HepG2 (cell line): ENCODE results near the gene ZKSCAN4. TPM values are rescaled to one million over a fixed set of nuclear protein-coding genes. Genes with fewer than 3 reads are reported as not detected.
A peak's percentile ranks its signal among the peaks of the same experiment; 100 is the strongest.

ENCODE experiments used
- ASH2L ChIP-seq: fragments of 300-600, 200-600 bp; sonication (generic); IDR thresholded peaks from 2 replicates; pipeline ENCODE4 v1.7.0; 2017; ENCODE audit warnings: low read depth, mild to moderate bottlenecking, moderate library complexity, mixed read lengths, low read length; ENCODE audit not compliant: insufficient read length
- ATAD3A ChIP-seq: sonication (generic); formaldehyde crosslinking; IDR thresholded peaks from 2 replicates; pipeline ENCODE4 v1.4.0; 2020; ENCODE audit warnings: missing genetic modification reagents
- GABPA ChIP-seq, 2 experiments: IDR thresholded peaks; 2 replicates each; pipeline ENCODE4 v1.6.1; 2011 to 2016; ENCODE audit warnings: low read depth in 2 of 2, low read length in 1 of 2, missing biosample characterization in 1 of 2, missing genetic modification characterization in 1 of 2
- GLMP ChIP-seq: sonication (generic); formaldehyde crosslinking; IDR thresholded peaks from 2 replicates; pipeline ENCODE4 v1.9.0; 2021; ENCODE audit warnings: missing genetic modification reagents, mild to moderate bottlenecking, borderline replicate concordance
- HDAC2 ChIP-seq: sonication (generic); formaldehyde crosslinking; IDR thresholded peaks from 2 replicates; pipeline ENCODE4 v1.4.0; 2020; ENCODE audit warnings: missing genetic modification reagents
- HDAC6 ChIP-seq: fragments of 200-600 bp; sonication (generic); IDR thresholded peaks from 2 replicates; pipeline ENCODE4 v1.7.0; 2017; ENCODE audit warnings: mild to moderate bottlenecking, antibody characterized with exemption, low read length, low read depth
- HOXA9 ChIP-seq: sonication (generic); formaldehyde crosslinking; IDR thresholded peaks from 2 replicates; pipeline ENCODE4 v1.8.1; 2022; ENCODE audit warnings: missing genetic modification reagents, mild to moderate bottlenecking, moderate library complexity, borderline replicate concordance
- KMT2B ChIP-seq: IDR thresholded peaks from 2 replicates; pipeline ENCODE4 v1.6.1; 2016; ENCODE audit warnings: missing genetic modification reagents, missing compliant biosample characterization
- MAX ChIP-seq: IDR thresholded peaks from 2 replicates; pipeline ENCODE4 v1.6.1; 2012; ENCODE audit warnings: inconsistent platforms
- MBD4 ChIP-seq: IDR thresholded peaks from 2 replicates; pipeline ENCODE4 v1.6.1; 2012; ENCODE audit warnings: low read length, inconsistent platforms, borderline replicate concordance
- MYC ChIP-seq: sonication (generic); formaldehyde crosslinking; IDR thresholded peaks from 2 replicates; pipeline ENCODE4 v1.9.0; 2021; ENCODE audit warnings: missing genetic modification reagents, borderline replicate concordance
- NFYB ChIP-seq: sonication (generic); formaldehyde crosslinking; IDR thresholded peaks from 2 replicates; pipeline ENCODE4 v1.4.0; 2020; ENCODE audit warnings: missing genetic modification reagents
- POLR2AphosphoS5 ChIP-seq: IDR thresholded peaks from 2 replicates; pipeline ENCODE4 v1.6.1; 2012; ENCODE audit warnings: low read depth, low read length
- SALL2 ChIP-seq: sonication (generic); formaldehyde crosslinking; IDR thresholded peaks from 2 replicates; pipeline ENCODE4 v1.8.1; 2023; ENCODE audit warnings: mild to moderate bottlenecking, missing genetic modification reagents, inconsistent platforms
- ZBTB4 ChIP-seq: sonication (generic); formaldehyde crosslinking; IDR thresholded peaks from 2 replicates; pipeline ENCODE4 v1.4.0; 2020; ENCODE audit warnings: missing genetic modification reagents, mild to moderate bottlenecking, borderline replicate concordance
- ZBTB7B ChIP-seq: sonication (generic); formaldehyde crosslinking; IDR thresholded peaks from 2 replicates; pipeline ENCODE4 v1.4.0; 2020; ENCODE audit warnings: missing genetic modification reagents
- ZNF17 ChIP-seq: sonication (generic); formaldehyde crosslinking; IDR thresholded peaks from 2 replicates; pipeline ENCODE4 v1.5.0; 2020; ENCODE audit warnings: mild to moderate bottlenecking, missing genetic modification reagents
- ZNF256 ChIP-seq: sonication (generic); formaldehyde crosslinking; conservative IDR thresholded peaks from 2 replicates; pipeline ENCODE4 v1.4.0; 2020; ENCODE audit warnings: missing genetic modification reagents
- ZNF276 ChIP-seq: sonication (generic); formaldehyde crosslinking; IDR thresholded peaks from 2 replicates; pipeline ENCODE4 v1.4.0; 2020; ENCODE audit warnings: mild to moderate bottlenecking, low read depth, missing genetic modification reagents
- ZNF329 ChIP-seq: sonication (generic); formaldehyde crosslinking; IDR thresholded peaks from 2 replicates; pipeline ENCODE4 v1.9.0; 2021; ENCODE audit warnings: low read depth, mild to moderate bottlenecking, missing genetic modification reagents
- ZNF337 ChIP-seq: sonication (generic); formaldehyde crosslinking; IDR thresholded peaks from 2 replicates; pipeline ENCODE4 v1.5.1; 2020; ENCODE audit warnings: missing genetic modification reagents, low read depth, mild to moderate bottlenecking, borderline replicate concordance
- ZSCAN30 ChIP-seq: sonication (generic); formaldehyde crosslinking; IDR thresholded peaks from 2 replicates; pipeline ENCODE4 v1.5.0; 2020; ENCODE audit warnings: mild to moderate bottlenecking, missing genetic modification reagents
- polyA plus RNA-seq, 8 experiments: library from polyadenylated mRNA; depleted of rRNA in 3 of 8; stranded (reverse) in 7 of 8; unstranded in 1 of 8; fragments of >200 nt; fragmentation: Illumina TruSeq in 4 of 8; extraction: Trizol in 4 of 8; gene quantifications; 2 replicates each; pipeline versions ENCODE4 v1.2.1 to v1.2.3, GENCODE V29; 2011 to 2016; ENCODE audit warnings: low read depth in 4 of 8, missing spikeins in 1 of 8, mixed read lengths in 1 of 8; ENCODE audit not compliant: insufficient read depth in 1 of 8
- total RNA-seq, 5 experiments: library from RNA; depleted of rRNA; stranded (reverse); fragments of >200 nt; fragmentation: Illumina TruSeq; extraction: Trizol; gene quantifications; 2 replicates each; pipeline ENCODE4 v1.2.3, GENCODE V29; 2016; ENCODE audit warnings: low read depth in 1 of 5

ZKSCAN4 gene
- total and polyA plus RNA-seq, 2 of the 13 experiments (the other 11 are each of a cell fraction or from before 2014, with no cell fraction given), result 2.9 to 7.8 TPM

GRCh38 chr6:28225056-28225834, 26.8 kb downstream of the ZKSCAN4 start, which contains the start of gene ZSCAN9 (continued):
- TF ChIP-seq ATAD3A (CRISPR knock-in tag) (0 out of 2 replicates have a peak, but pooled peaks have one; percentile 60), ZNF329 (CRISPR knock-in tag) (0 out of 2 replicates have a peak, but pooled peaks have one; percentile 62), HDAC6 (no peak), ZNF256 (CRISPR knock-in tag) (no peak), ZSCAN30 (0 out of 2 replicates have a peak, but pooled peaks have one; percentile 78), GLMP (CRISPR knock-in tag) (no peak), ASH2L (peak; percentile 95), HOXA9 (CRISPR knock-in tag) (no peak), GABPA (IDR thresholded peaks at IDR 0.05; ENCODE audit: low read depth, low read length) (peak; percentile 97), GABPA (CRISPR knock-in tag; IDR thresholded peaks at IDR 0.05; ENCODE audit: low read depth) (peak; percentile 99), HDAC2 (CRISPR knock-in tag) (peak; percentile 79), ZNF17 (CRISPR knock-in tag) (no peak), ZBTB7B (CRISPR knock-in tag) (peak; percentile 92), MBD4 (no peak), ZNF337 (0 out of 2 replicates have a peak, but pooled peaks have one; percentile 48), ZNF276 (CRISPR knock-in tag) (peak; percentile 84; the same call in 1 of the 2 replicates), POLR2AphosphoS5 (peak; percentile 85), NFYB (CRISPR knock-in tag) (peak; percentile 18; the same call in 1 of the 2 replicates), MAX (peak; percentile 85), KMT2B (peak; percentile 98), MYC (CRISPR knock-in tag) (peak; percentile 83), ZBTB4 (CRISPR knock-in tag) (no peak), SALL2 (CRISPR knock-in tag) (peak; percentile 93)
